Trophoblast cell (in vitro differentiated cells and primary cell): ENCODE results near the gene ATF7.
"Not testable (repeated sequence)": the region's sequence is repeated elsewhere in the genome, so short reads cannot be mapped to it uniquely, and the experiment has no call there.

Experiments used
- DNase-seq, 2 donors: peaks; one replicate each; pipeline ENCODE4 v3.0.0-alpha.2; 2016
- H2AFZ ChIP-seq: 2 replicates; pipeline ENCODE4 v1.6.1; 2013; ENCODE audit warnings: low read length, moderate library complexity, mild to moderate bottlenecking; ENCODE audit not compliant: insufficient read depth, poor library complexity
- H2AK5ac ChIP-seq: 2 replicates; pipeline ENCODE4 v1.6.1; 2013; ENCODE audit warnings: mild to moderate bottlenecking, low read length
- H2BK120ac ChIP-seq: 2 replicates; pipeline ENCODE4 v1.6.1; 2013; ENCODE audit warnings: low read length, mild to moderate bottlenecking, moderate library complexity; ENCODE audit not compliant: insufficient read depth, poor library complexity
- H2BK12ac ChIP-seq: 2 replicates; pipeline ENCODE4 v1.6.1; 2013; ENCODE audit warnings: mild to moderate bottlenecking, low read length, moderate library complexity
- H2BK5ac ChIP-seq: 2 replicates; pipeline ENCODE4 v1.6.1; 2013; ENCODE audit warnings: low read length, low read depth, moderate library complexity, mild to moderate bottlenecking; ENCODE audit not compliant: poor library complexity
- H3K14ac ChIP-seq: 2 replicates; pipeline ENCODE4 v1.6.1; 2013; ENCODE audit warnings: mild to moderate bottlenecking, low read length
- H3K18ac ChIP-seq: 2 replicates; pipeline ENCODE4 v1.6.1; 2013; ENCODE audit warnings: mild to moderate bottlenecking, low read length
- H3K23ac ChIP-seq: 2 replicates; pipeline ENCODE4 v1.6.1; 2013; ENCODE audit warnings: low read length
- H3K27ac ChIP-seq: 2 replicates; pipeline ENCODE4 v1.5.1; 2013; ENCODE audit warnings: low read depth, mild to moderate bottlenecking, inconsistent platforms, low read length, moderate library complexity
- H3K27me3 ChIP-seq: 2 replicates; pipeline ENCODE4 v1.6.1; 2013; ENCODE audit warnings: inconsistent platforms, mild to moderate bottlenecking, low read length, moderate library complexity; ENCODE audit not compliant: insufficient read depth
- H3K36me3 ChIP-seq, 2 experiments: 1 replicate in 1 of 2; 2 replicates in 1 of 2; pipeline ENCODE4 v1.6.1; 2013; ENCODE audit warnings: low read length in 2 of 2, mild to moderate bottlenecking in 2 of 2, moderate library complexity in 1 of 2; ENCODE audit not compliant: insufficient read depth in 2 of 2, control insufficient read depth in 1 of 2
- H3K4ac ChIP-seq: 2 replicates; pipeline ENCODE4 v1.6.1; 2013; ENCODE audit warnings: low read depth, mild to moderate bottlenecking, low read length, moderate library complexity
- H3K4me1 ChIP-seq, 2 experiments: 1 replicate in 1 of 2; 2 replicates in 1 of 2; pipeline ENCODE4 v1.6.1; 2013; ENCODE audit warnings: low read length in 2 of 2, mild to moderate bottlenecking in 2 of 2, moderate library complexity in 1 of 2; ENCODE audit not compliant: insufficient read depth in 2 of 2, control insufficient read depth in 1 of 2
- H3K4me2 ChIP-seq: 2 replicates; pipeline ENCODE4 v1.6.1; 2013; ENCODE audit warnings: inconsistent platforms, mild to moderate bottlenecking, low read length, moderate library complexity
- H3K4me3 ChIP-seq: 2 replicates; pipeline ENCODE4 v1.5.1; 2013; ENCODE audit warnings: mild to moderate bottlenecking, low read depth, low read length, inconsistent platforms
- H3K79me1 ChIP-seq: one replicate; pipeline ENCODE4 v1.6.1; 2013; ENCODE audit warnings: low read length
- H3K79me2 ChIP-seq: 2 replicates; pipeline ENCODE4 v1.6.1; 2013; ENCODE audit warnings: low read length, mild to moderate bottlenecking; ENCODE audit not compliant: control insufficient read depth, insufficient read depth, poor library complexity
- H3K9ac ChIP-seq: 2 replicates; pipeline ENCODE4 v1.6.1; 2013; ENCODE audit warnings: mild to moderate bottlenecking, low read length
- H3K9me3 ChIP-seq: 2 replicates; pipeline ENCODE4 v1.6.1; 2013; ENCODE audit warnings: low read depth, mild to moderate bottlenecking, control low read depth, inconsistent platforms, low read length; ENCODE audit not compliant: insufficient read depth
- H4K12ac ChIP-seq: 2 replicates; pipeline ENCODE4 v1.6.1; 2013; ENCODE audit warnings: low read depth, mild to moderate bottlenecking, low read length, moderate library complexity
- H4K8ac ChIP-seq: 2 replicates; pipeline ENCODE4 v1.6.1; 2013; ENCODE audit warnings: low read depth, mild to moderate bottlenecking, low read length, moderate library complexity
- H4K91ac ChIP-seq: one replicate; pipeline ENCODE4 v1.6.1; 2013; ENCODE audit warnings: low read depth, mild to moderate bottlenecking, low read length, moderate library complexity
- WGBS: extraction: QIAGEN DNeasy Blood & Tissue Kit; methylation state at CpG from one replicate; pipeline ENCODE4 v1.1.7; 2013; ENCODE audit warnings: missing lambda C conversion rate; ENCODE audit not compliant: insufficient read length, insufficient coverage; ENCODE audit errors: extremely low coverage; 5-methylcytosine and 5-hydroxymethylcytosine counted together

The ATF7 gene

DNA sequence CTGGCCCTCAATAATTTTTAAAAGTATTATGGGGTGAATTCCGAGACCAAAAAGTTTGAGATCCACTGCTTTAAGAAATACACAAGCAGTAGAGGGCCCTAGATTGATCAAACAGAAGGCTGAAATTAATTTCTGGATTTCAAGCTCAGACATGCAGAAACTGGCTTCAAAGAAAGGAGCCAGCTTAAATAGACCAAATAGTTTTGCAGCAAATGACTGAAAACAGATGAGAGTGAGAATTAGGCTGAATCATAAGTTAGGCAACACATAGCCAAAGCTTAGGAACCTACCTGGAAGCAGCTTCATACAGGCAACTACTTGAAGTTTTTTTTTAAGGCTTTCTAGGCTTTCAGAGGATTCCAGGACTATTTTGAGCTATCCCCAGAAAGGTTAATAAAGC, 12.4 kb downstream of the ATF7 start:
- no peak overlapping the region for H4K8ac ChIP-seq
- H2AK5ac ChIP-seq = no peak overlapping the region
- H3K79me1 ChIP-seq = no peaks in the 10 kb centered on the region
- H2BK5ac ChIP-seq = no peak overlapping the region
- no peaks in the 10 kb centered on the region for H3K27me3 ChIP-seq
- no peaks in the 10 kb centered on the region for H3K4me1 ChIP-seq
- H2BK12ac ChIP-seq = no peak overlapping the region
- no CpG with 5 or more reads among the region's 1 CpG for WGBS
- no peak overlapping the region for H3K4me3 ChIP-seq
- no peaks in the 10 kb centered on the region for H3K9me3 ChIP-seq
- peak in 1 of 2 donors; percentile 29 for DNase-seq
- no peak overlapping the region for H2AFZ ChIP-seq
- H3K14ac ChIP-seq = no peak overlapping the region
- H3K9ac ChIP-seq = no peak overlapping the region
- no peak overlapping the region for H4K91ac ChIP-seq
- H3K4ac ChIP-seq = no peak overlapping the region
- H3K4me2 ChIP-seq = no peak overlapping the region
- no peak overlapping the region for H4K12ac ChIP-seq
- no peaks in the 10 kb centered on the region for H3K79me2 ChIP-seq
- no peak overlapping the region for H3K27ac ChIP-seq
- no peak overlapping the region for H3K18ac ChIP-seq
- H3K36me3 ChIP-seq = peaks cover 1 to 4% of the 10 kb centered on the region in 2 experiments
- H3K23ac ChIP-seq = no peak overlapping the region
- H2BK120ac ChIP-seq = no peak overlapping the region

- no peaks in the 10 kb centered on the region for H3K79me2 ChIP-seq
- no peak overlapping the region for H3K27ac ChIP-seq
- H3K4ac ChIP-seq = no peak overlapping the region
- no peak overlapping the region for H3K9ac ChIP-seq
- H2AK5ac ChIP-seq = no peak overlapping the region
- no peak overlapping the region for H4K8ac ChIP-seq
- H3K18ac ChIP-seq = no peak overlapping the region
- DNase-seq = no peak
- H3K4me1 ChIP-seq = no peaks in the 10 kb centered on the region
- H3K4me3 ChIP-seq = no peak overlapping the region
- H3K14ac ChIP-seq = no peak overlapping the region
- H4K91ac ChIP-seq = no peak overlapping the region
- H2BK5ac ChIP-seq = no peak overlapping the region
- no peaks in the 10 kb centered on the region for H3K79me1 ChIP-seq
- H3K23ac ChIP-seq = no peak overlapping the region
- H2BK120ac ChIP-seq = no peak overlapping the region
- no peak overlapping the region for H4K12ac ChIP-seq
- H3K4me2 ChIP-seq = no peak overlapping the region
- WGBS = no CpG with 5 or more reads among the region's 2 CpGs
- H3K27me3 ChIP-seq = no peaks in the 10 kb centered on the region
- no peak overlapping the region for H2AFZ ChIP-seq
- no peak overlapping the region for H2BK12ac ChIP-seq
- H3K9me3 ChIP-seq = no peaks in the 10 kb centered on the region
- peaks cover 1 to 4% of the 10 kb centered on the region in 2 experiments for H3K36me3 ChIP-seq
These were observed 13.2 kb downstream of the ATF7 start for GRCh38 chr12:53612978-53613377.

DNA sequence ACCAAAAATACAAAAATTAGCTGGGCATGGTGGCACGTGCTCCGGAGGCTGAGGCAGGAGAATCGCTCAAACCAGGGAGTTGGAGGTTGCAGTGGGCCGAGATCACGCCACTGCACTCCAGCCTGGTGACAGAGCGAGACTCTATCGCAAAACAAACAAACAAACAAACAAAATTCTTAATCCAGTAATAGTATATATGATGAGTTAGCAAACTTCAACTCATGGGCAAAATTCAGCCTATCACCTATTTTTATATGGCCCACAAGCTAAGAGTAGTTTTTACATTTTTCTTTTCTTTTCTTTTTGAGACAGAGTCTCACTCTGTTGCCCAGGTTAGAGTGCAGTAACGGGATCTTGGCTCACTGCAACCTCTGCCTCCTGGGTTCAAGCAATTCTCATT, 14.9 kb downstream of the ATF7 start:
- H2AK5ac ChIP-seq = no peak overlapping the region
- no CpG with 5 or more reads among the region's 8 CpGs for WGBS

DNA sequence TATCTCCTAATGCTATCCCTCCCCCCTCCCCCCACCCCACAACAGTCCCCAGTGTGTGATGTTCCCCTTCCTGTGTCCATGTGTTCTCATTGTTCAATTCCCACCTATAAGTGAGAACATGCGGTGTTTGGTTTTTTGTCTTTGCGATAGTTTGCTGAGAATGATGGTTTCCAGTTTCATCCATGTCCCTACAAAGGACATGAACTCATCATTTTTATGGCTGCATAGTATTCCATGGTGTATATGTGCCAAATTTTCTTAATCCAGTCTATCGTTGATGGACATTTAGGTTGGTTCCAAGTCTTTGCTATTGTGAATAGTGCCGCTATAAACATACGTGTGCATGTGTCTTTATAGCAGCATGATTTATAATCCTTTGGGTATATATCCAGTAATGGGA, 19.5 kb downstream of the ATF7 start:
- not testable (repeated sequence) for H2BK120ac ChIP-seq, H3K4ac ChIP-seq, H2AK5ac ChIP-seq, H4K91ac ChIP-seq, H4K8ac ChIP-seq, H4K12ac ChIP-seq, H3K4me1 ChIP-seq, H3K4me3 ChIP-seq, DNase-seq, H3K18ac ChIP-seq, H3K9ac ChIP-seq, H3K79me1 ChIP-seq, H2BK12ac ChIP-seq, H2AFZ ChIP-seq, H3K14ac ChIP-seq, H3K4me2 ChIP-seq, H3K79me2 ChIP-seq, H2BK5ac ChIP-seq, H3K9me3 ChIP-seq, H3K27me3 ChIP-seq, H3K27ac ChIP-seq, H3K36me3 ChIP-seq, H3K23ac ChIP-seq
- no CpG with 5 or more reads among the region's 5 CpGs for WGBS

More for the DNA sequence above, 14.9 kb downstream of the ATF7 start:
- Histone ChIP-seq H3K4me1 (no peaks in the 10 kb centered on the region), H3K23ac (no peak overlapping the region), H4K12ac (no peak overlapping the region), H3K36me3 (peaks cover 1 to 4% of the 10 kb centered on the region in 2 experiments), H2BK5ac (no peak overlapping the region), H3K27me3 (no peaks in the 10 kb centered on the region), H3K27ac (no peak overlapping the region), H3K4me3 (no peak overlapping the region), H3K18ac (no peak overlapping the region), H3K79me1 (no peaks in the 10 kb centered on the region), H4K8ac (no peak overlapping the region), H2BK120ac (no peak overlapping the region), H3K4ac (no peak overlapping the region), H4K91ac (no peak overlapping the region), H2BK12ac (no peak overlapping the region), H3K9ac (no peak overlapping the region), H3K14ac (no peak overlapping the region), H3K79me2 (no peaks in the 10 kb centered on the region), H3K9me3 (no peaks in the 10 kb centered on the region), H3K4me2 (no peak overlapping the region), H2AFZ (no peak overlapping the region)
- no peak for DNase-seq
